PC-9 (cell line): ENCODE results near the gene FBXO28.

ENCODE experiments used
- CTCF ChIP-seq: fragments of 200-600 bp; sonication (generic); conservative IDR thresholded peaks from 2 replicates; pipeline ENCODE4 v1.6.1; 2017; ENCODE audit warnings: mixed run types, antibody characterized with exemption, mild to moderate bottlenecking, moderate library complexity
- EZH2 ChIP-seq: fragments of 200-600 bp; sonication (generic); IDR thresholded peaks from 2 replicates; pipeline ENCODE4 v1.8.0; 2017; ENCODE audit warnings: antibody characterized with exemption, low read depth

- TF ChIP-seq CTCF (no peak), EZH2 (no peak)
Observed at GRCh38 chr1:224109981-224110380, 3.9 kb upstream of the FBXO28 start.
